ENCODE data around the gene ITGA3.

DNA sequence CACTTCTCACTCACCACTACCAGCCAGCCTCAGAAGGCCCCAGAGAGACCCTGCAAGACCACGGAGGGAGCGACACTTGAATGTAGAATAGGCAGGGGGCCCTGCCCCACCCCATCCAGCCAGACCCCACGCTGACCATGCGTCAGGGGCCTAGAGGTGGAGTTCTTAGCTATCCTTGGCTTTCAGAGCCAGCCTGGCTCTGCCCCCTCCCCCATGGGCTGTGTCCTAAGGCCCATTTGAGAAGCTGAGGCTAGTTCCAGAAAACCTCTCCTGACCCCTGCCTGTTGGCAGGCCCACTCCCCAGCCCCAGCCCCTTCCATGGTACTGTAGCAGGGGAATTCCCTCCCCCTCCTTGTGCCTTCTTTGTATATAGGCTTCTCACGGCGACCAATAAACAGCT, 34.2 kb downstream of the ITGA3 start:
- no peak for TF ChIP-seq EZH2 (IDR thresholded peaks at IDR 0.05; ENCODE audit: borderline replicate concordance, low read depth, low read length, poor library complexity, severe bottlenecking)
- TF ChIP-seq, protein P1, sequence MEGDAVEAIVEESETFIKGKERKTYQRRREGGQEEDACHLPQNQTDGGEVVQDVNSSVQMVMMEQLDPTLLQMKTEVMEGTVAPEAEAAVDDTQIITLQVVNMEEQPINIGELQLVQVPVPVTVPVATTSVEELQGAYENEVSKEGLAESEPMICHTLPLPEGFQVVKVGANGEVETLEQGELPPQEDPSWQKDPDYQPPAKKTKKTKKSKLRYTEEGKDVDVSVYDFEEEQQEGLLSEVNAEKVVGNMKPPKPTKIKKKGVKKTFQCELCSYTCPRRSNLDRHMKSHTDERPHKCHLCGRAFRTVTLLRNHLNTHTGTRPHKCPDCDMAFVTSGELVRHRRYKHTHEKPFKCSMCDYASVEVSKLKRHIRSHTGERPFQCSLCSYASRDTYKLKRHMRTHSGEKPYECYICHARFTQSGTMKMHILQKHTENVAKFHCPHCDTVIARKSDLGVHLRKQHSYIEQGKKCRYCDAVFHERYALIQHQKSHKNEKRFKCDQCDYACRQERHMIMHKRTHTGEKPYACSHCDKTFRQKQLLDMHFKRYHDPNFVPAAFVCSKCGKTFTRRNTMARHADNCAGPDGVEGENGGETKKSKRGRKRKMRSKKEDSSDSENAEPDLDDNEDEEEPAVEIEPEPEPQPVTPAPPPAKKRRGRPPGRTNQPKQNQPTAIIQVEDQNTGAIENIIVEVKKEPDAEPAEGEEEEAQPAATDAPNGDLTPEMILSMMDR (conservative IDR thresholded peaks at IDR 0.05; ENCODE audit: low read depth, low read length), result no peak

Measured in A673 (cell line).